Heart left ventricle (tissue), 13 donors: ENCODE data around the gene KCNQ4.

Experiments
- POLR2A ChIP-seq, 2 donors: fragments of 450-650 bp; IDR thresholded peaks; one replicate each; pipeline ENCODE4 v1.6.1; 2017; ENCODE audit warnings: antibody characterized with exemption in 2 of 2, mild to moderate bottlenecking in 2 of 2, moderate library complexity in 2 of 2
- TF ChIP-seq, protein P1 (sequence below), 12 donors: fragments of 200-600 bp; sonication (generic) in 4 of 12; IDR thresholded peaks; one replicate each; pipeline versions ENCODE4 v1.5.0 to v1.8.0; 2018 to 2022; ENCODE audit warnings: antibody characterized with exemption in 12 of 12, mild to moderate bottlenecking in 5 of 12
- donor health status: ischemic (EF 13 %, LVEDD 7.1; RV severe dilation, severe dysfunction).
- donor health status: DM: no; HTN: yes; CAD: no.
- donor health status: DM: no; HTN: no; CAD: no.
- donor health status: ischemic (EF 25% LVEDD 6.9; RV normal size, moderate dysfunction).
- donor health status: ischemic (EF 25% LVEDD 5.7; RV mildly dilated, moderate dysfunction).
- donor health status: ischemic (EF 35%, LVEDD 5.7; RV mildly dilated, moderate dysfunction).
- donor health status: nonischemic (EF 11% LVEDD 7.7; RV severe dilation, severe dysfunction).
- donor health status: DM: yes; HTN: yes; CAD: no.
- donor health status: PGD.
- donor health status: ischemic (EF 29% LVEDD 5.4; RV normal size, mild dysfunction).
- donor health status: nonischemic (EF 23%, LVEDD 6.1; RV moderate dilation, normal function).

DNA sequence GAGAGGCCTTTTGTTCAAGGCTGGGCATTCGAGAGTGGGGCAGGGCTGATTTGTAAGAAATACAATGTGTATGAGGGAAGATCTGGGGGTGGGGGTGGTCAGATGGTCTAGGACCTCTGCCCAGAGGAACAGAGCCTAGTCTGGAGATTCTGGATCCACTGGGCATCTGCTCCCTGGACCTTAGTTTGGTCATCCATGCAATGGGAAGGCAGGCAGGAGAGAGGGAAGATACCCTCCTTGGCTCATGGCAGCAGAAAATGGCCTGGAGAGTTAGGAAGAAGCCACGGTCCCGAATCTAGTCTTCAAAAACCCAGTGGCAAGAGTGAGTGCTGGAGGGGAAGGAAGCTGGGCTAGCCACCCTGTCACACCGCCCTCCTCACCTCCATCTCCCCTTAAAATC is 39.8 kb downstream of the KCNQ4 start:
- TF ChIP-seq, protein P1, sequence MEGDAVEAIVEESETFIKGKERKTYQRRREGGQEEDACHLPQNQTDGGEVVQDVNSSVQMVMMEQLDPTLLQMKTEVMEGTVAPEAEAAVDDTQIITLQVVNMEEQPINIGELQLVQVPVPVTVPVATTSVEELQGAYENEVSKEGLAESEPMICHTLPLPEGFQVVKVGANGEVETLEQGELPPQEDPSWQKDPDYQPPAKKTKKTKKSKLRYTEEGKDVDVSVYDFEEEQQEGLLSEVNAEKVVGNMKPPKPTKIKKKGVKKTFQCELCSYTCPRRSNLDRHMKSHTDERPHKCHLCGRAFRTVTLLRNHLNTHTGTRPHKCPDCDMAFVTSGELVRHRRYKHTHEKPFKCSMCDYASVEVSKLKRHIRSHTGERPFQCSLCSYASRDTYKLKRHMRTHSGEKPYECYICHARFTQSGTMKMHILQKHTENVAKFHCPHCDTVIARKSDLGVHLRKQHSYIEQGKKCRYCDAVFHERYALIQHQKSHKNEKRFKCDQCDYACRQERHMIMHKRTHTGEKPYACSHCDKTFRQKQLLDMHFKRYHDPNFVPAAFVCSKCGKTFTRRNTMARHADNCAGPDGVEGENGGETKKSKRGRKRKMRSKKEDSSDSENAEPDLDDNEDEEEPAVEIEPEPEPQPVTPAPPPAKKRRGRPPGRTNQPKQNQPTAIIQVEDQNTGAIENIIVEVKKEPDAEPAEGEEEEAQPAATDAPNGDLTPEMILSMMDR (IDR thresholded peaks at IDR 0.05), result no peak
- TF ChIP-seq POLR2A (IDR thresholded peaks at IDR 0.05), result no peak
